ENCODE measurements around the gene TNFRSF4. TPM values are rescaled to one million over a fixed set of nuclear protein-coding genes. Genes with fewer than 3 reads are reported as not detected.

Gene TNFRSF4
- total and polyA plus RNA-seq, 8 donors = 2.0 to 4.5 (median 3.1) TPM

DNA sequence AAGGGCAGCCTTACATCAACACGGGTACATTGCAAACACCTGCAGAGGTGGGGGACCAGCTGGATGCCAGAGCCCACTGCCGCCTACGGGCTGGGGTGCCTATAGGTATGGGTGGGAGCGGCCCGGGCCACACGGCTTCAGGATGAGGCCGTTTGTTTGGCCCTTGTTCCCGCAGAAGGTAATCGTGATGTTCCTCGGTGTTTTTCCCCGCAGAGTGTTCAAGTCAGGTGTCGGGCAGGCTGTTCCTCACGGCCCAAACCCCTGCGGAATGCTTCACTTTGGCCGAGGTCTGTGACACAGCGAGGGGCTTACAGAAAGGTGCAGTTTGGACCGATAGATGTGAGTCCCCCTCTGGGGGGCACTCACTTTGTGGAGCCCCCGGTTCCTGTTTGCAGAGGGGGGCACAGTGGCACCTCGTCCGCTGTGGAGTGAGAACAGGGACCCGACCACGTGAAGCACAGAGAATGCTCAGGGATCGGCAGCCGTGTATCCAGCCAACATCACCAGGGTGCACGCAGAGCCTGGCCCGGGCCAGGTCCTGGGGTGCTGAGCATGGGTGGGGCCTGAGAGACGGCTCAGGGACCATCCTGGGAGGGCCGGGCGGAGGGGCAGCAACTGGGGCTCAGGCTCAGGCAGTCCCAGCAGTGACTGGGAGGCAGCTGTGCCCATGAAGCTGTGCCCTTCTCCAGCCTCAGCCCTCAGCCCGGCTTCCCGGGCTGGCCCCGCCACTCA, 40.7 kb downstream of the TNFRSF4 start:
- no peak overlapping the region for H3K4me3 ChIP-seq
- intact Hi-C loops (cut with DNase I) = no loop called here
- no peak for ATAC-seq
- no peaks in the 10 kb centered on the region for H3K9me3 ChIP-seq
- TF ChIP-seq, protein P1, sequence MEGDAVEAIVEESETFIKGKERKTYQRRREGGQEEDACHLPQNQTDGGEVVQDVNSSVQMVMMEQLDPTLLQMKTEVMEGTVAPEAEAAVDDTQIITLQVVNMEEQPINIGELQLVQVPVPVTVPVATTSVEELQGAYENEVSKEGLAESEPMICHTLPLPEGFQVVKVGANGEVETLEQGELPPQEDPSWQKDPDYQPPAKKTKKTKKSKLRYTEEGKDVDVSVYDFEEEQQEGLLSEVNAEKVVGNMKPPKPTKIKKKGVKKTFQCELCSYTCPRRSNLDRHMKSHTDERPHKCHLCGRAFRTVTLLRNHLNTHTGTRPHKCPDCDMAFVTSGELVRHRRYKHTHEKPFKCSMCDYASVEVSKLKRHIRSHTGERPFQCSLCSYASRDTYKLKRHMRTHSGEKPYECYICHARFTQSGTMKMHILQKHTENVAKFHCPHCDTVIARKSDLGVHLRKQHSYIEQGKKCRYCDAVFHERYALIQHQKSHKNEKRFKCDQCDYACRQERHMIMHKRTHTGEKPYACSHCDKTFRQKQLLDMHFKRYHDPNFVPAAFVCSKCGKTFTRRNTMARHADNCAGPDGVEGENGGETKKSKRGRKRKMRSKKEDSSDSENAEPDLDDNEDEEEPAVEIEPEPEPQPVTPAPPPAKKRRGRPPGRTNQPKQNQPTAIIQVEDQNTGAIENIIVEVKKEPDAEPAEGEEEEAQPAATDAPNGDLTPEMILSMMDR (IDR thresholded peaks at IDR 0.05) = no peak
- no peaks in the 10 kb centered on the region for H3K36me3 ChIP-seq
- H3K27me3 ChIP-seq = peaks cover 31 to 93% of the 10 kb centered on the region in 2 donors
- DNase-seq = peak in 1 of 4 donors; percentile 55
- no peaks in the 10 kb centered on the region for H3K4me1 ChIP-seq
- no peak overlapping the region for H3K27ac ChIP-seq

DNA sequence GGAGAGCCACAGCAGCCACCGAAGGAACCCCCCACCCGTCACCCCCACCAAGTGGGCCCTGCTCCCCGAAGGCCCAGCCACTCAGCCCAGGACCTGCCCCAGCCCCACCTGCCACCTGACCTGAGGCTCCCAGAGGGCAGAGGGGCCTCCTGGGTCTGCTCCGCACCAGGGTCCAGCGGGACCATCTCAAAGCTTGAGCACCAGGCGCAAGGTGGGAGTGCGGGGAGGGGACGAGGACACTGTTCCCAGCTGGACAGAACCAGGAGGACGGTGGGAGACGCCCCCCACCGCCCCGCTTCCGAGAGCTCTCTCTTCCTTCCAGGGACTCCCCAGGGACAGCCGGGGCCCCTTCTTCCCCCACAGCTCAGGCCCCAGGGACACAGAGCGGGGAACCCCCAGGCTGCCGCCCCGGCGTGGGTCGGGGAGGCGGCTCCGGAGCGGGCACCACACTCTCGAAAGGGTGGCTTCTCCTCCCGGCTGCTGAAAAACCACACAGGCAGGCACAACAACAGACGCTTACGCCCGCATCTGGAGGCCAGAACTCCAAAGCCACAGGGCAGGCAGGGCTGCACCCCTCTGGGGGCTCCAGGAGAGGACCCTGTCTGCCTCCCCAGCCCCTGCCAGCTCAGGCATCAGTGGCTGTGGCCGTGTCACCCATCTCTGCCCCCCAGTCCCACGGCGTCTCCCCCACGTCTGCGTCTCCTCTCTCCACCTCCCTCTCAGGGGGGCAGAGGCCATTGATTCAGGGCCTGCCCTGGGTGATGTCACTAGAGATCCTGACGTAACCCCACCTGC, 42.2 kb downstream of the TNFRSF4 start:
- Histone ChIP-seq H3K9me3 (no peaks in the 10 kb centered on the region), H3K27ac (no peak overlapping the region), H3K27me3 (peaks cover 31 to 96% of the 10 kb centered on the region in 2 donors), H3K4me3 (no peak overlapping the region), H3K4me1 (no peaks in the 10 kb centered on the region), H3K36me3 (no peaks in the 10 kb centered on the region)
- intact Hi-C loops (cut with DNase I) = no loop called here
- TF ChIP-seq, protein P1 (IDR thresholded peaks at IDR 0.05) = no peak
- peak in 1 of 4 donors; percentile 70 for DNase-seq
- ATAC-seq = no peak

DNA sequence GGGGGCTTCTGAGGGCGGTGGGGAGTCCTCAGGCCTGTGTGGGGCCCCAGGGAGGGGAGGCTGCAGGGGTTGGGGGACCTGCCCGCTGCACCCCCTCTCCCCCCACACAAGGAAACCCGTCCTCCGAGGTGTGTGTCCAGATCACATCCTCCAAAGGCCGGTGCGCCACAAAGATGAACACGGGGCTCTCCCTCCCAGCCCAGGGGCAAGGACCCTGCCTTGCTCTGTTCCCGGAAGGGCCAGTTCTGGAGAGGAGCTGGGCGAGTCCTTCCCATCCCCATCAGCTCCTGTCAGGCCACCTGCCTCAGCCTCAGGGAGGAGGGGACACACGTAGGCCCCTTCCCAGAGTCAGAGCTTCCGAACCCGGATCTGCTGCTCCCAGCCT, 42.8 kb downstream of the TNFRSF4 start:
- no peak overlapping the region for H3K4me3 ChIP-seq
- no peaks in the 10 kb centered on the region for H3K4me1 ChIP-seq
- TF ChIP-seq, protein P1 (IDR thresholded peaks at IDR 0.05) = no peak
- ATAC-seq = no peak
- peaks cover 25 to 96% of the 10 kb centered on the region in 2 donors for H3K27me3 ChIP-seq
- DNase-seq = peak in 1 of 4 donors; percentile 51
- H3K36me3 ChIP-seq = no peaks in the 10 kb centered on the region
- H3K27ac ChIP-seq = no peak overlapping the region
- intact Hi-C loops (cut with DNase I) = no loop called here
- no peaks in the 10 kb centered on the region for H3K9me3 ChIP-seq

DNA sequence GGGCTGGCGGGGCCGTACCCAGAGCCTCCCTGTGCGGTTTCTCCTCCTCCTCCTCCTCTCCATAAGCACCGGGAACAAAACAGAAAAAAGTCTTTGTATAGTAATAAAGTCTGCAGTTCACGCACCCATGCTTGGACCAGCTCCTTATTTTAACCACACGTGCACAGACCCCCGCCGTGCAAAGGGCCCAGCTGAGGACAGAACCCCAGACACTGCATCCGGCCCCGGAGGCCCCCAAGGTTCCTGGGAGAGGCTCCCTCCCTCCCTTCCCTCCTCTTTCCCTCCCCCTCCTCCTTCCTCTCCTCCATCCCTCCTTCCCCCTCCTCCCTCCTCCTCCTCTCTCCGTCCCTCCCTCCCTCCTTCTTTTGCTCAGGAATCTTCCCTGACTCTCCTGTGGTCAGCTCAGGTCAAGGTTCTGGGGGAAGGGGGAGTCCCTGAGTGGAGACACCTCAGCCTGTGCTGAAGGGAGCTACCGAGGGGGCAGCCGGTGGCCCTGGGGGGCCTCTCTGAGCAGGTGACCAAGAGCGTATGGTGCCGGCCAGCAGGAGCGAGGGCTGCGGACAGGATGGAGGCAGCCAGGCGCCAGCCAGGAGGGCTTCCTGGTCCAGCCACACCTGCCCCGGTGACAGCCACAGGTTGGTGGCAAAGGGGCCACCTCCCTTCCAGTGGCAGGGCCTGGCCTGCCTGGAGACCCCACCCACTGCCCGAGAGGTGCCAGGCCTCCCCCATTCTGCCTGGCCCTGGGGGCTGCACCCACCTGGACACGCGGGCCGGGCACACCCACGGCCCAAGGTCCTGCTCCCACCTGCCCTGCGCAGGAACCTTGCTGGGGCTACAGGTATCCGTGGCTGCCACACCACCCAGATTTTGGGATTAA, 43.5 kb downstream of the TNFRSF4 start:
- intact Hi-C loops (cut with DNase I) = no loop called here
- DNase-seq = peak in 1 of 4 donors; percentile 68
- ATAC-seq = no peak
- TF ChIP-seq, protein P1 (IDR thresholded peaks at IDR 0.05) = no peak
- H3K9me3 ChIP-seq = no peaks in the 10 kb centered on the region
- no peak overlapping the region for H3K27ac ChIP-seq
- no peak overlapping the region for H3K4me3 ChIP-seq
- H3K36me3 ChIP-seq = no peaks in the 10 kb centered on the region
- H3K27me3 ChIP-seq = peaks cover 24 to 99% of the 10 kb centered on the region in 2 donors
- no peaks in the 10 kb centered on the region for H3K4me1 ChIP-seq

Measured in left lung (tissue), 10 donors.